ENCODE results near the gene ERCC5. TPM values are rescaled to one million over a fixed set of nuclear protein-coding genes. Genes with fewer than 3 reads are reported as not detected.

Gene ERCC5
- total and polyA plus RNA-seq, 9 of the 15 experiments (the other 6 are each of a cell fraction or from before 2014, with no cell fraction given), result 7.4 to 43.1 (median 33.9) TPM

- ChIA-PET POLR2A (no interaction called here), CTCF (ENCODE audit: low intra/inter-chr PET ratio) (no interaction called here)
- 2% methylated on average over 4 of the region's 4 CpGs for WGBS (ENCODE audit: insufficient coverage, low coverage, missing lambda C conversion rate)
- Histone ChIP-seq H3K79me2 (ENCODE audit: control insufficient read depth, insufficient read depth, low read length) (no peaks in the 10 kb centered on the region), H3K27me3 (ENCODE audit: control insufficient read depth in 2 of 2, insufficient read depth in 2 of 2, low read length in 2 of 2) (no peaks in the 10 kb centered on the region), H3K4me2 (ENCODE audit: insufficient read depth, low read length) (no peak overlapping the region), H3K9me3 (replicated peaks; ENCODE audit: control insufficient read depth, insufficient read depth, low read depth, low read length) (no peaks in the 10 kb centered on the region), H3K4me1 (replicated peaks in 1 of 2; ENCODE audit: control insufficient read depth in 2 of 2, insufficient read depth in 2 of 2, low read length in 2 of 2) (no peaks in the 10 kb centered on the region), H3K4me3 (no peak overlapping the region), H3K9me1 (ENCODE audit: control insufficient read depth, insufficient read depth, low read length) (no peaks in the 10 kb centered on the region), H3K36me3 (ENCODE audit: control insufficient read depth, insufficient read depth, low read length) (no peaks in the 10 kb centered on the region), H2AFZ (ENCODE audit: low read depth, low read length) (no peak overlapping the region), H4K20me1 (replicated peaks; ENCODE audit: control insufficient read depth, insufficient read depth, low read length) (no peaks in the 10 kb centered on the region), H3K27ac (ENCODE audit: extremely low read depth, low read depth, low read length) (no peak overlapping the region), H3K9ac (ENCODE audit: insufficient read depth in 1 of 2, low read depth in 2 of 2, low read length in 2 of 2) (no peak overlapping the region)
- TF ChIP-seq EHMT2 (IDR thresholded peaks at IDR 0.05), result no peak
- TF ChIP-seq ZBTB43 (CRISPR knock-in tag; IDR thresholded peaks at IDR 0.05), result no peak
- TF ChIP-seq BCOR (IDR thresholded peaks at IDR 0.05), result no peak
- TF ChIP-seq NELFE (IDR thresholded peaks at IDR 0.05; ENCODE audit: insufficient read depth, insufficient read length), result no peak
- no peak for TF ChIP-seq MCM2 (IDR thresholded peaks at IDR 0.05; ENCODE audit: low read depth)
- TF ChIP-seq ZFP30 (CRISPR knock-in tag; IDR thresholded peaks at IDR 0.05; ENCODE audit: borderline replicate concordance), result no peak
- TF ChIP-seq ATF1 (CRISPR knock-in tag; IDR thresholded peaks at IDR 0.05), result no peak
- no peak for TF ChIP-seq ATF1 (tag; IDR thresholded peaks at IDR 0.05)
- FAIRE-seq, result no peak
- intact Hi-C loops (cut with micrococcal nuclease) (no loop called here), in situ Hi-C loops (cut with MboI) (no loop called here)
- no peak for ATAC-seq
- no peak for DNase-seq (ENCODE audit: extremely low read depth in 1 of 4, low spot score in 3 of 4)
- no TSS peak for BruUV-seq (replicated peaks)
Observed at GRCh38 chr13:102881819-102882686, 36.2 kb downstream of the ERCC5 start.

Data from K562 (cell line).